Urinary bladder (tissue), 4 donors: ENCODE results near the gene CCDC172. TPM values are rescaled to one million over a fixed set of nuclear protein-coding genes. Genes with fewer than 3 reads are reported as not detected.

ENCODE experiments used
- DNase-seq: peaks from one replicate; pipeline ENCODE4 v3.0.0-alpha.2; 2015; ENCODE audit errors: extremely low spot score
- H3K27ac ChIP-seq: one replicate; pipeline ENCODE4 v1.5.1; 2013; ENCODE audit warnings: low read depth, mild to moderate bottlenecking, moderate library complexity
- H3K36me3 ChIP-seq: one replicate; pipeline ENCODE4 v1.6.1; 2013; ENCODE audit warnings: mild to moderate bottlenecking, moderate library complexity; ENCODE audit not compliant: insufficient read depth
- H3K4me1 ChIP-seq: one replicate; pipeline ENCODE4 v1.6.1; 2013; ENCODE audit warnings: mild to moderate bottlenecking, moderate library complexity; ENCODE audit not compliant: insufficient read depth
- H3K4me3 ChIP-seq: one replicate; pipeline ENCODE4 v1.5.1; 2013; ENCODE audit warnings: low read depth, low read length
- WGBS: extraction: QIAGEN DNeasy Blood & Tissue Kit; methylation state at CpG from one replicate; pipeline ENCODE4 v1.1.7; 2013; 5-methylcytosine and 5-hydroxymethylcytosine counted together
- polyA plus RNA-seq: library from polyadenylated mRNA; stranded (reverse); fragments of 200-250 nt; gene quantifications from one replicate; pipeline ENCODE4 v1.2.3, GENCODE V29; 2013
- small RNA-seq: library from RNA; depleted of rRNA; stranded (forward); fragments of <200 nt; gene quantifications from one replicate; pipeline ENCODE3, GENCODE V24; 2014
- total RNA-seq: library from RNA; depleted of rRNA; stranded (reverse); fragments of >200 nt; gene quantifications from one replicate; pipeline ENCODE4 v1.2.3, GENCODE V29; 2014
- donor health status: healthy with polysubstance abuse.
- donor health status: healthy.

The CCDC172 gene
- total and polyA plus RNA-seq, 2 donors = not detected

DNA sequence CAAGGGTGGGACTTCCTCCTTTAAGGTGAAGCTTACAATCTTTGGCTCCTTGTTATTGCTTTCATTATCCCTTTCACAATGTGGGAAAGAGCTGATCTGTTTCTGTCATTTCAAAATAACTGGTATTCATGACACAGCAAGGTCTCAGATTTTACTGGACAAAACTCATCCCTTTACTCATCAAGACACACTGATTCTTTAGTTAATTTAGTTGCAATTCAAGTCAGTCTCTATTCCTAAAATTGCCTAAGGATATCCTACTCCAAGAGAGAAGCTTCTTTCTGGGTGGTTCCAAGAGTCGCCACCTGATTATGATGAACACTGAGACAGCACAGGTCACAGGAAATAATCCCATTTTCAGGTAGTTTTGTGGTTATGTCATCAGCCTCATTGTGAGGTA, 97.6 kb downstream of the CCDC172 start:
- DNase-seq = no peak
- Histone ChIP-seq H3K27ac (no peak overlapping the region), H3K4me3 (no peak overlapping the region), H3K4me1 (no peaks in the 10 kb centered on the region), H3K36me3 (no peaks in the 10 kb centered on the region)
- 96% methylated on average over 1 of the region's 1 CpG for WGBS

GRCh38 chr10:116427671-116428070, 103.4 kb downstream of the CCDC172 start, which contains the start of gene PNLIPRP3:
Gene PNLIPRP3 (plus strand): TSS chr10:116427847. CDS start chr10:116428013, 166 bp downstream.
- Histone ChIP-seq H3K36me3 (no peaks in the 10 kb centered on the region), H3K4me1 (no peaks in the 10 kb centered on the region), H3K27ac (no peak within 1 kb of the TSS), H3K4me3 (no peak within 1 kb of the TSS)
- DNase-seq = no peak
- 75% methylated on average over 2 of the region's 2 CpGs for WGBS

DNA sequence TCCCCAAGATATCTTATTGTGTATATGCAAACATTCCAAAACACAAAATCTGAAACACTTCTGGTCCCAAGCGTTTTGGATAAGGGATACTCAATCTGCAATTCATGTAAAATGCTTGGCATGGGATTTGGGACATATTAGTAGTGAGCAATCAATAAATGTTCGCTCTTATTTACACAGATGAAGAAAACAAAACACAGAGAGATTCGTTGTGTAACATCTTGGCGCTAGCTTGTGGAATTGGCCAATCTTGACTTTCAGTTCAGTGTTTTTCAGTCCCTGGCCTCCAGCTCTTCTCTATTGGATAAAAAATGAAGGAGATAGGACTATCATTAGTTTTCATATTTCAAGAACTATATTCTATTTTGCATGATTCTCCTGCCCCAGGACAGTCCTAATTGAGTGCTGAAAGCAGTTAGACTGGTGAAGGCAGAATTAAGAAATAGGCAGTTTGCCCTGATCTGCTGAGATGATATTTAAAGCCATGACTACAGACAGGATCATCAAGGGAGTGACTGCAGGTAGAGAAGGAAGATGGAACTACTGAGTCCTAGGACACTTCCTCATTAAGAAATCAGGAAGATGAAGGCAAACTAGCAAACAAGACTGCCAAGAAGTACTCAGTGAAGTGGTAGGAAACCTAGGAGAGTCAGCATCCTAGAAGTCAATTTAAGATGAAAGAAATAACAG, 105.2 kb downstream of the CCDC172 start:
- WGBS = 73% methylated on average over 4 of the region's 4 CpGs
- Histone ChIP-seq H3K4me1 (no peaks in the 10 kb centered on the region), H3K27ac (no peak overlapping the region), H3K4me3 (no peak overlapping the region), H3K36me3 (no peaks in the 10 kb centered on the region)
- no peak for DNase-seq

Small RNA genes lying within 50 kb of the gene (small RNA-seq; reads per million reads assigned to genes)
- gene SNRPGP6 = not detected

Other genes starting within 250 kb of the CCDC172 start
- gene GFRA1, start 51.2 kb upstream of the CCDC172 start, total RNA-seq = 60.9 TPM
- gene GFRA1, start 51.2 kb upstream of the CCDC172 start, polyA plus RNA-seq = 24.2 TPM
- gene PNLIPRP3, start 103.4 kb downstream of the CCDC172 start, total RNA-seq = not detected
- 0.27 TPM for gene PNLIPRP3, start 103.4 kb downstream of the CCDC172 start, polyA plus RNA-seq
- gene PNLIP, start 221.5 kb downstream of the CCDC172 start, total RNA-seq = not detected
- 0.11 TPM for gene PNLIP, start 221.5 kb downstream of the CCDC172 start, polyA plus RNA-seq